Upper lobe of left lung (tissue), 4 donors: ENCODE measurements around the gene TTC12.

Experiments used
- CTCF ChIP-seq, 6 experiments: fragments of 450-650 bp in 4 of 6; fragments of 200-600 bp in 2 of 6; sonication (generic) in 2 of 6; IDR thresholded peaks; one replicate each; pipeline ENCODE4 v1.5.1; 2016 to 2019; ENCODE audit warnings: antibody characterized with exemption in 6 of 6
- POLR2A ChIP-seq, 4 donors: fragments of 450-650 bp; IDR thresholded peaks; one replicate each; pipeline ENCODE4 v1.5.1; 2016 to 2017; ENCODE audit warnings: antibody characterized with exemption in 4 of 4, mild to moderate bottlenecking in 2 of 4
- POLR2AphosphoS5 ChIP-seq, 2 donors: sonication (generic); formaldehyde crosslinking; IDR thresholded peaks; one replicate each; pipeline ENCODE4 v1.5.1; 2017; ENCODE audit warnings: antibody characterized with exemption in 2 of 2

DNA sequence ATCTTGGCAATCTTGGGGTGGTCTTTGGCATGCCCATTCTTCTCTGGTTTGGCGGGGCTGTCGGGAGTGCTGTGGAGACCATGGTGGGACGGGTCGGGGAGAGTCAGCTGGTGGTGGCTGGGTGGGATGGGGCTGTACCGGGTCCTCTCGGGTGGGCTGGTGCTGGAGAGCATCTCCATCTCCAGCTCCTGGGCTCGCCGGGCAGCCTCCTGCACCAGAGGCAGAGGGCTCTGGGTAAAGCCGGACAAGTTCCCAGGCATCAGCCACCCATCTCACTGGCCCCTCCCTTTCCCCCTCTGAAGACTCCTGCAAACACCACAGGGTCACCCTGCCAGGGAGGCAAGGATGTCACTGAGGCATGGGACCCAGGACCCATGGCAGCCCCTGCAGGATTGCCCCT lies 98.3 kb downstream of the TTC12 start:
- TF ChIP-seq CTCF (IDR thresholded peaks at IDR 0.05) (no peak), POLR2A (IDR thresholded peaks at IDR 0.05) (no peak), POLR2AphosphoS5 (IDR thresholded peaks at IDR 0.05) (no peak)
